Heart right ventricle (tissue), 16 donors: Measurements from ENCODE around the gene SAMD3. TPM values are rescaled to one million over a fixed set of nuclear protein-coding genes. Genes with fewer than 3 reads are reported as not detected.

ENCODE experiments used
- ATAC-seq, 8 donors: fragments of 200-7000 bp; cut with Tn5 transposase; one replicate each; pipeline ENCODE4 v1.9.1; 2020; ENCODE audit warnings: mild to moderate bottlenecking in 8 of 8, moderate library complexity in 8 of 8, moderate number of reproducible peaks in 1 of 8
- DNase-seq, 2 donors: peaks; one replicate each; pipeline ENCODE4 v3.0.0-alpha.2; 2020
- H3K27ac ChIP-seq, 10 donors: fragments of 200-600 bp; sonication (generic) in 2 of 10; one replicate each; pipeline versions ENCODE4 v1.5.0 to v1.8.0; 2020 to 2022; ENCODE audit warnings: mild to moderate bottlenecking in 3 of 10
- H3K27me3 ChIP-seq, 7 donors: fragments of 200-600 bp; one replicate each; pipeline ENCODE4 v1.8.0; 2021 to 2022; ENCODE audit warnings: mild to moderate bottlenecking in 2 of 7
- H3K36me3 ChIP-seq, 9 donors: fragments of 200-600 bp; sonication (generic) in 1 of 9; one replicate each; pipeline versions ENCODE4 v1.5.0 to v1.8.0; 2020 to 2022; ENCODE audit warnings: mild to moderate bottlenecking in 2 of 9
- H3K4me1 ChIP-seq, 9 donors: fragments of 200-600 bp; sonication (generic) in 1 of 9; one replicate each; pipeline versions ENCODE4 v1.5.0 to v1.8.0; 2020 to 2022; ENCODE audit warnings: mild to moderate bottlenecking in 4 of 9
- H3K4me3 ChIP-seq, 10 donors: fragments of 200-600 bp; sonication (generic) in 2 of 10; one replicate each; pipeline versions ENCODE4 v1.5.0 to v1.8.0; 2020 to 2022; ENCODE audit warnings: mild to moderate bottlenecking in 7 of 10, moderate library complexity in 2 of 10
- H3K9me3 ChIP-seq, 11 donors: fragments of 200-600 bp in 10 of 11; sonication (generic) in 2 of 11; one replicate each; pipeline versions ENCODE4 v1.5.0 to v1.8.0; 2013 to 2022; ENCODE audit warnings: mild to moderate bottlenecking in 2 of 11, control low read depth in 1 of 11, moderate library complexity in 1 of 11
- WGBS, 2 donors: extraction: QIAGEN DNeasy Blood & Tissue Kit; methylation state at CpG; one replicate each; pipeline ENCODE4 v1.1.7; 2013; ENCODE audit warnings: inconsistent platforms in 1 of 2; 5-methylcytosine and 5-hydroxymethylcytosine counted together
- intact Hi-C, 10 donors: fragments of 100-400 bp; cut with DNase I; formaldehyde crosslinking; loops; one replicate each; pipeline versions ENCODE4 v1.11.1 to v1.14.2; 2022
- polyA plus RNA-seq, 2 donors: library from polyadenylated mRNA; stranded (reverse); fragments of 200-250 nt; gene quantifications; one replicate each; pipeline ENCODE4 v1.2.3, GENCODE V29; 2013
- total RNA-seq, 10 donors: library from RNA; stranded (reverse); fragmentation: NEBNext Ultra II Directional in 3 of 10; extraction: Animal tissue kit (Norgen Biotek cat#: 25700) in 3 of 10; gene quantifications; one replicate each; pipeline versions ENCODE4 v1.2.1 to v1.2.4, GENCODE V29; 2021 to 2023
- TF ChIP-seq, protein P1 (sequence below), 9 donors: fragments of 200-600 bp; sonication (generic) in 2 of 9; IDR thresholded peaks; one replicate each; pipeline versions ENCODE4 v1.5.0 to v1.8.0; 2021 to 2022; ENCODE audit warnings: antibody characterized with exemption in 9 of 9, mild to moderate bottlenecking in 5 of 9, moderate library complexity in 1 of 9
- donor health status: Arrhythmogenic right ventricular cardiomyopathy.
- donor health status: ischemic (EF 13 %, LVEDD 7.1; RV severe dilation, severe dysfunction).
- donor health status: healthy with polysubstance abuse.
- donor health status: DM: no; HTN: yes; CAD: no.
- donor health status: DM: no; HTN: no; CAD: no.
- donor health status: ischemic (EF 25% LVEDD 6.9; RV normal size, moderate dysfunction).
- donor health status: ischemic (EF 25% LVEDD 5.7; RV mildly dilated, moderate dysfunction).
- donor health status: healthy.
- donor health status: DM: yes; HTN: yes; CAD: no.
- donor health status: Ischemic cardiomyopathy.
- donor health status: ischemic (EF 35%, LVEDD 5.7; RV mildly dilated, moderate dysfunction).
- donor health status: nonischemic (EF 11% LVEDD 7.7; RV severe dilation, severe dysfunction).
- donor health status: DM: yes; HTN: yes; CAD: no.
- donor health status: PGD.
- donor health status: ischemic (EF 29% LVEDD 5.4; RV normal size, mild dysfunction).
- donor health status: nonischemic (EF 23%, LVEDD 6.1; RV moderate dilation, normal function).

The SAMD3 gene
- total and polyA plus RNA-seq, 12 donors = 0.12 to 3.1 (median 0.51) TPM; not detected in 7

DNA sequence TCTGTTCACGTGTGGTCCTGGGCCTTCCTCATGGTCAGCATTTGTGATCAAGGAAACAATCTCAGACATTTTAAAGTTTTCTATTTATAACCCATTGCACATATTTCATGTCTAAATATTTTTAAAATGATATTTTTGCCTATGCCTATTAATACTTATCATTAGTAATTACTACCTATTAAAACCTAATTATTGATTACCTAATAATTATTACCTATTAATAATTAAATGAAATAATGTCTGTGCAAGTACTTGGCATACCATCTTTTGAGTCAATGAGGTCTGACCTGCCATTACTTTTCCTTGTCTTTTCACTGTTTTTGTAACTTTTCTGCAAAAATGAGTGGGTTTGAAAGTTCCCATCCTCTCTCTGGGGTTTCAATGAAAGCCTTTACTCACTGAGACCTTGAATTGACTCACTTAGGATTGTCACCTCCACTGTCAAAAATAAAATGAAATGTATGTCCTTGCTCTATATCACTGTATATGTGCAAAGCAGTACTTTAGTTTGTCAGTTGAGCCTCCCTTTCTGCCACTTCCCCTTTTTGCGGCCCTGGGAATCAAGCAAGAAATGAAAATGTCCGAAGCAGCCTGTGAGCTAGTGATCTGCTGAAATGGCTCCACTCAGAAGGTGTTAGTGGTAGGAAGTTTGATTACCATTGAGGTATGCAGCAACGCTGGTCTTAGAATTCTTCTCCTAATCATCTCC, 116.6 kb downstream of the SAMD3 start:
- Histone ChIP-seq H3K36me3 (peaks cover 0 to 31% (median 0%) of the 10 kb centered on the region in 9 donors), H3K27ac (no peak overlapping the region), H3K27me3 (no peaks in the 10 kb centered on the region), H3K4me1 (no peaks in the 10 kb centered on the region), H3K4me3 (no peak overlapping the region), H3K9me3 (peaks cover 0 to 9% (median 0%) of the 10 kb centered on the region in 11 donors)
- TF ChIP-seq, protein P1, sequence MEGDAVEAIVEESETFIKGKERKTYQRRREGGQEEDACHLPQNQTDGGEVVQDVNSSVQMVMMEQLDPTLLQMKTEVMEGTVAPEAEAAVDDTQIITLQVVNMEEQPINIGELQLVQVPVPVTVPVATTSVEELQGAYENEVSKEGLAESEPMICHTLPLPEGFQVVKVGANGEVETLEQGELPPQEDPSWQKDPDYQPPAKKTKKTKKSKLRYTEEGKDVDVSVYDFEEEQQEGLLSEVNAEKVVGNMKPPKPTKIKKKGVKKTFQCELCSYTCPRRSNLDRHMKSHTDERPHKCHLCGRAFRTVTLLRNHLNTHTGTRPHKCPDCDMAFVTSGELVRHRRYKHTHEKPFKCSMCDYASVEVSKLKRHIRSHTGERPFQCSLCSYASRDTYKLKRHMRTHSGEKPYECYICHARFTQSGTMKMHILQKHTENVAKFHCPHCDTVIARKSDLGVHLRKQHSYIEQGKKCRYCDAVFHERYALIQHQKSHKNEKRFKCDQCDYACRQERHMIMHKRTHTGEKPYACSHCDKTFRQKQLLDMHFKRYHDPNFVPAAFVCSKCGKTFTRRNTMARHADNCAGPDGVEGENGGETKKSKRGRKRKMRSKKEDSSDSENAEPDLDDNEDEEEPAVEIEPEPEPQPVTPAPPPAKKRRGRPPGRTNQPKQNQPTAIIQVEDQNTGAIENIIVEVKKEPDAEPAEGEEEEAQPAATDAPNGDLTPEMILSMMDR (IDR thresholded peaks at IDR 0.05) = no peak
- intact Hi-C loops = no loop called here
- ATAC-seq (no peak), DNase-seq (no peak)
- WGBS, 2 donors = 88 to 89% methylated on average over 4 of the region's 4 CpGs

DNA sequence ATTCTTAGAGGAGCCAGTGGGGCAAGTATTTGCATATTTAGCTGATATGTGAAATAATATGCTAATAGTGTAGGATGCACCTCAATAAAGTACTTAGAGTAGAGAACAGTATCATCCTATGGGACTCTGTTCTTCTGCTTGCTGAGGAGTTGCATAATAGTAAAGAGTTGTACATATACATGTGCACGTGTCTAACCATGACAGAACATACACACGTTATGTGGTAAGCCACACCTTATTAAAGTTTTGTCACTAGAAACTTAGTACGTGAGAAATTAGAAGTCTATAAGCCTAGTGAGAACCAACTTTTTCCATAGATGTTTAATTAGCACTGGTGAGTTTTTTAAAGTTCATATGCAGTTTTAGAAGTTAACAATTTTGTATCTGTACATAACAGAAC, 123.6 kb downstream of the SAMD3 start:
- peaks cover 0 to 30% (median 3%) of the 10 kb centered on the region in 9 donors for H3K36me3 ChIP-seq
- 92 to 97% methylated on average over 3 of the region's 3 CpGs for WGBS, 2 donors
- intact Hi-C loops = no loop called here
- no peak overlapping the region for H3K27ac ChIP-seq
- H3K4me3 ChIP-seq = no peak overlapping the region
- H3K4me1 ChIP-seq = no peaks in the 10 kb centered on the region
- no peaks in the 10 kb centered on the region for H3K27me3 ChIP-seq
- DNase-seq (no peak), ATAC-seq (no peak)
- no peaks in the 10 kb centered on the region for H3K9me3 ChIP-seq
- TF ChIP-seq, protein P1 (IDR thresholded peaks at IDR 0.05) = no peak

DNA sequence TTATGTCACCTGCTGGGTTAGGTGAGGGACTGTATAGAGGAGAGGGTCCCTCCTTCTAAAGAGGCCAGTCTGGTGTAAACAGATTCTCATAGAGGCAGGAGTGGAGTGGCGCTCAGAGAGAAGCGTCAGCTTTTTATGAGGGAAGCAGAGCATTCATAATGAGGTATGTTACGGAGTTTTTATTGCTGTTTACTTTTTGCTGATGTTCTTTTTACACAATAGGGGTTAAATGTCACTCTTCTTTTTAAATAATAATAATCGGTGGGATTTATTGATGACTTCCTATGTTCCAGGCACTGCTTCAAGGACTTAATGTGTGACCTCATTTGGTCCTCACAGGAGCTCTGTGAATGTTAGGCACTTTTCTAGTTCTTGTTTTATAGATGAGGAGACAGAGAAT, 124.4 kb downstream of the SAMD3 start:
- 88 to 93% methylated on average over 4 of the region's 4 CpGs for WGBS, 2 donors

More for the DNA sequence above, 124.4 kb downstream of the SAMD3 start:
- Histone ChIP-seq H3K4me3 (no peak overlapping the region), H3K9me3 (no peaks in the 10 kb centered on the region), H3K4me1 (no peaks in the 10 kb centered on the region), H3K27me3 (no peaks in the 10 kb centered on the region), H3K36me3 (peaks cover 0 to 38% (median 7%) of the 10 kb centered on the region in 9 donors), H3K27ac (no peak overlapping the region)
- DNase-seq = no peak
- TF ChIP-seq, protein P1 (IDR thresholded peaks at IDR 0.05) = no peak
- intact Hi-C loops = no loop called here
- ATAC-seq = no peak

Other genes starting within 250 kb of the SAMD3 start
- 1 to 10 TPM; 1.2 to 4.0 (median 2.4) TPM for gene L3MBTL3, start 204.4 kb downstream of the SAMD3 start, total RNA-seq
- 1 to 10 TPM in 1 of 2 donors, under 1 TPM in 1; 0.77 to 1.0 TPM for gene L3MBTL3, start 204.4 kb downstream of the SAMD3 start, polyA plus RNA-seq
- under 1 TPM in 7 of 10 donors, not detected in 3; 0.07 to 0.39 (median 0.15) TPM for gene TMEM200A, start 143.1 kb upstream of the SAMD3 start, total RNA-seq
- under 1 TPM in 1 of 2 donors, not detected in 1; 0.22 TPM for gene TMEM200A, start 143.1 kb upstream of the SAMD3 start, polyA plus RNA-seq